Activated T-helper 2 cell treated with anti-CD3 and anti-CD28 coated beads, Interferon-gamma antibody, Interleukin-2, Interleukin-4, amounts not matched to agents 10 μg/mL and 5 μg/mL and 100 μg/mL, durations not matched to agents 14 hours and 24 hours and 36 hours (primary cell): ENCODE measurements around the gene NBEAL1. TPM values are rescaled to one million over a fixed set of nuclear protein-coding genes. Genes with fewer than 3 reads are reported as not detected.
"Not testable (repeated sequence)": the region's sequence is repeated elsewhere in the genome, so short reads cannot be mapped to it uniquely, and the experiment has no call there.

Experiments used
- DNase-seq: peaks from one replicate; pipeline ENCODE4 v3.0.0; 2021; ENCODE audit warnings: low spot score
- H3K27ac Mint-ChIP-seq: one replicate; pipeline ENCODE4 v1.8.0; 2021; ENCODE audit warnings: mixed read lengths
- H3K27me3 Mint-ChIP-seq: one replicate; pipeline ENCODE4 v1.8.0; 2021; ENCODE audit warnings: low read depth, mixed read lengths
- H3K36me3 Mint-ChIP-seq: one replicate; pipeline ENCODE4 v1.8.0; 2021; ENCODE audit warnings: low read depth, mixed read lengths
- H3K4me1 Mint-ChIP-seq: one replicate; pipeline ENCODE4 v1.8.0; 2021; ENCODE audit warnings: low read depth, mixed read lengths
- H3K4me3 Mint-ChIP-seq: one replicate; pipeline ENCODE4 v1.8.0; 2021; ENCODE audit warnings: low read depth, mild to moderate bottlenecking, moderate library complexity, mixed read lengths
- H3K9me3 Mint-ChIP-seq: one replicate; pipeline ENCODE4 v1.8.0; 2021; ENCODE audit warnings: mixed read lengths
- intact Hi-C: fragments of 100-400 bp; cut with micrococcal nuclease; formaldehyde crosslinking; loops from one replicate; pipeline ENCODE4 v1.15.1; 2023
- total RNA-seq: library from RNA; stranded (reverse); gene quantifications from 2 replicates; pipeline ENCODE4 v1.2.3, GENCODE V29; 2022

NBEAL1 gene
- total RNA-seq, 1 donor from 2014 or later = 10.6 TPM

GRCh38 chr2:203201426-203201825, 186.8 kb downstream of the NBEAL1 start:
- Mint-ChIP-seq H3K9me3 (no peaks in the 10 kb centered on the region), H3K27me3 (no peaks in the 10 kb centered on the region)
- intact Hi-C loops = no loop called here

DNA sequence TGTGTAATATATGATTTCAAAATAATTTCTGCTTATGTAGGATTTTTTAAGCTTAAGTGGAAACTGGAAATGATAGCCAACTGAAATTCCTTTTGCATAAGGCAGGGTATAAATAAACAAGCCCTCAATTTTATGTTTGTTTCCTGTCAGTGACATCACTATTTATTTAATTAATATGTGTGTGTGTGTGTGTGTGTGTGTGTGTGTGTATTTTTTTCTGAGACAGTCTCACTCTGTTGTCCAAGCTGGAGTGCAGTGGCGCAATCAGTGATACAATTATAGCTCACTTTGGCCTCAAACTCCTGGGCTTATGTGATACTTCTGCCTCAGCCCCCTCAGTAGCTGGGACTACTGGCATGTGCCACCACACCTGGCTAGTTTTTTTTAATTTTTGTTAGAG, 194.9 kb downstream of the NBEAL1 start:
- Mint-ChIP-seq H3K4me3 (no peak overlapping the region), H3K27ac (no peak overlapping the region), H3K4me1 (no peaks in the 10 kb centered on the region), H3K9me3 (no peaks in the 10 kb centered on the region), H3K36me3 (no peaks in the 10 kb centered on the region), H3K27me3 (no peaks in the 10 kb centered on the region)
- intact Hi-C loops = no loop called here
- no peak for DNase-seq

More at GRCh38 chr2:203201426-203201825, 186.8 kb downstream of the NBEAL1 start:
- H3K4me1 Mint-ChIP-seq = no peaks in the 10 kb centered on the region
- DNase-seq = no peak
- H3K4me3 Mint-ChIP-seq = no peak overlapping the region
- no peaks in the 10 kb centered on the region for H3K36me3 Mint-ChIP-seq
- no peak overlapping the region for H3K27ac Mint-ChIP-seq

DNA sequence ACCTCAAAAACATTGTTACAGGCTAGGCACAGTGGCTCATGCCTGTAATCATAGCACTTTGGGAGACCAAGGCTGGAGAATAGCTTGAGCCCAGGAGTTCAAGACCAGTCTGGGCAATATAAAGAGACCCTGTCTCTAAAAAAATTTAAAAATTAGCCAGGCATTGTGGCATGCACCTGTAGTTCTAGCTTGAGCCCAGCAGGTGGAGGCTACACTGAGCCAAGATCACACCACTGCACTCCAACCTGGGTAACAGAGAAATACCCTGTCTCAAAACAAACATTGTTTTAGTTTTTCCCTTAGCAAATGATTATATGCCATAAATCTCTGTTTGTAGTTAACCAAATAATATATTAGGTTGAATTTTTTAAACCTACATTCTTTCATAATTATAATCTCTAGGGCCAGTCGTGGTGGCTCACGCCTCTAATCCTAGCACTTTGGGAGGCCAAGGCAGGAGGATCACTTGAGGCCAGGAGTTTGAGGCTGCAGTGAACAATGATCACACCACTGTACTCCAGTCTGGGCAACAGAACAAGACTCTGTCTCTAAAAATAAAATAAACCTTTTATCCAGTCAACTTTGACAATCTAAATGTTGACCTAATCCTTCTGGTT, 210.9 kb downstream of the NBEAL1 start:
- intact Hi-C loops = loop anchor here (2.0 kb wide), 1 partner anchor 229 kb away; no protein-coding TSS in a partner anchor
- Mint-ChIP-seq H3K36me3 (no peaks in the 10 kb centered on the region), H3K9me3 (no peaks in the 10 kb centered on the region), H3K27me3 (no peaks in the 10 kb centered on the region), H3K4me3 (no peak overlapping the region), H3K4me1 (no peaks in the 10 kb centered on the region), H3K27ac (no peak overlapping the region)
- DNase-seq = no peak

- H3K9me3 Mint-ChIP-seq, H3K4me1 Mint-ChIP-seq, H3K27ac Mint-ChIP-seq, H3K36me3 Mint-ChIP-seq, H3K4me3 Mint-ChIP-seq, intact Hi-C loops, DNase-seq, H3K27me3 Mint-ChIP-seq: not testable (repeated sequence)
Observed at GRCh38 chr2:203229674-203230073, 215.0 kb downstream of the NBEAL1 start.

GRCh38 chr2:203237346-203238238, 222.9 kb downstream of the NBEAL1 start:
- peaks cover 11% of the 10 kb centered on the region for H3K4me1 Mint-ChIP-seq

DNA sequence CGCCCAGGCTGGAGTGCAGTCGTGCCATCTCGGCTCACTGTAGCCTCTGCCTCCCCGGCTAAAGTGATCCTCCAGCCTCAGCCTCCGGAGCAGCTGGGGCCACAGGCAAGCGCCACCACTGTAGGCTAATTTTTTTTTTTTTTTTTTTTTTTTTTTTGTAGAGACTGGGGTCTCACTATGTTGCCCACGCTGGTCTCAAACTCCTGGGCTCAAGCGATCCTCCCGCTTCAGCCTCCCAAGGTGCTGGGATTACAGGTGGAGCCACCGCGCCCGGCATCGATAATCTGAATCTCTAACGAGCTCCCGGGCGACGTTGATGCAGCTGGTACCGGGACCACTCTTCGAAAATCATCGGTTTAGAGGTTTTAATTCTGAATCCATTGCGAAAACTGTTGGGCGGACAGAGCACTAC, 223.6 kb downstream of the NBEAL1 start:
- Mint-ChIP-seq H3K27ac (peak overlapping the region; percentile 100), H3K9me3 (no peaks in the 10 kb centered on the region), H3K4me3 (peak overlapping the region; percentile 91), H3K36me3 (peaks cover 25% of the 10 kb centered on the region), H3K4me1 (peaks cover 17% of the 10 kb centered on the region), H3K27me3 (no peaks in the 10 kb centered on the region)
- no peak for DNase-seq
- intact Hi-C loops = loop anchor here (1.0 to 5.0 kb wide), 4 partner anchors 89 to 579 kb away; partner anchors contain the start of genes NBEAL1 and WDR12

More at GRCh38 chr2:203237346-203238238, 222.9 kb downstream of the NBEAL1 start:
- H3K9me3 Mint-ChIP-seq = no peaks in the 10 kb centered on the region
- intact Hi-C loops = loop anchor here (1.0 to 5.0 kb wide), 4 partner anchors 89 to 580 kb away; partner anchors contain the start of genes NBEAL1 and WDR12
- peak overlapping the region; percentile 60 for H3K27ac Mint-ChIP-seq
- H3K36me3 Mint-ChIP-seq = peaks cover 19% of the 10 kb centered on the region
- H3K4me3 Mint-ChIP-seq = peak overlapping the region; percentile 91
- H3K27me3 Mint-ChIP-seq = no peaks in the 10 kb centered on the region
- DNase-seq = no peak

DNA sequence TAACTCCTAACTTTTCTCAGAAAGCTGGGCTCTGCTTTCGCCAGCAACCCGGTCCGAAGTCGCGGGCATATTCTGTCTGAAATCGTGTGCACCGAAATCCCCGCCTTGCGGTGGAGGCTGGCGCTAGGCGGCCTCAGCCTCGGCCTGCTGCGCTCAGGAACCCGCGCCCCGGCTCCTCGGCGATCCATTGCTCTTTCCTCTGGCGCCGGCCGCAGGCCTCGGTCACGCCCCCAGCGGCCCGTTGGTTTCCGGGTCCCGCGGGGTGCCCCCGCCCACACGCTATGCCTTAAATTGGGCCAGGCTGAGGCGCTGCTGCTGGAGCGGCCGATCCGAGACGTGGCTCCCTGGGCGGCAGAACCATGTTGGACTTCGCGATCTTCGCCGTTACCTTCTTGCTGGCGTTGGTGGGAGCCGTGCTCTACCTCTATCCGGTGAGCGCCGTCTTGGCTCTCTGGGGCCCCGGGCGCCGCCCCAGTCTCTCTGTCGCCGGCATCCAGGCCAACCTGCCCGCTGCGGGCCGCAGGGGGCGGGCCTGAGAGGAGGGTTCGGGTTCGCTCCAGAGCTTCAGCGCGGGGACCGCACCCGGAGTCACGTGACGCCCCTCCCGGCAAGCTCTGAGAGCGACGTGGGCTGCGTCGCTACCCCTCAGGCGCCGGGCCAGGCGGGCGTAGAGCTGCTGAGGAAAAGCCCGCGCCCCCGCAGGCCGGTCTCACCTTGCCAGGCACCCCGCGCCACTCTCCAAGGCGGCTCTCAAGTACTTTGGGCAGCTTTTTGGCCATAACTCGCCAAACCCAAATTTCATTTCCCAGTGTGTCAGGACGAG, 224.2 kb downstream of the NBEAL1 start, which contains the start of gene CYP20A1:
CYP20A1 (plus strand) TSS at position 315 of the 823 bp plus-strand sequence; CDS start at position 360, 45 bp downstream.
- Mint-ChIP-seq H3K9me3 (no peaks in the 10 kb centered on the region), H3K4me1 (peaks cover 18% of the 10 kb centered on the region), H3K36me3 (peaks cover 28% of the 10 kb centered on the region), H3K27ac (peak within 1 kb of the TSS; percentile 100), H3K27me3 (no peaks in the 10 kb centered on the region), H3K4me3 (peak within 1 kb of the TSS; percentile 91)
- peak; percentile 96 for DNase-seq
- intact Hi-C loops = loop anchor here (1.0 to 5.0 kb wide), 5 partner anchors 88 to 605 kb away; partner anchors contain the start of genes FAM117B, NBEAL1 and WDR12

DNA sequence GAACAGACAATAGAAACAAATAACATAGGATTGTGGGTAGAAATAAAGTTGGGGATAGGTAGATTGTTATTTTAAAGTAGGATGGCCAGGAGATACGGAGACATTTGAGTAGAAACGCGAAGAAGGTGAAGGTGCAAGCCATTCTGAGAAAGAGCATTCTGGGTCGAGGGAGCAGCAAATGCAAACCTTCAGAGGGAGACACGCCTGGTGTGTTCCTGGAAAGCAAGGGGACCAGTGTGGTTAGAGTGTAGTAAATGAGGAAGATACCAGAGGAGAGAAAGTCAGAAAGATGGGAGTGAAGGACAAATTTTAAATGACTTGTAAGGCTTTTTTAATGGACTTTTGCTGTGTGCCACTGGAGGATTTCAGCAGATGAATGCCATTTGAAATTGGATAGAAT, 225.8 kb downstream of the NBEAL1 start:
- DNase-seq = no peak
- H3K27me3 Mint-ChIP-seq = no peaks in the 10 kb centered on the region
- H3K27ac Mint-ChIP-seq = peak overlapping the region; percentile 54
- H3K4me1 Mint-ChIP-seq = peaks cover 20% of the 10 kb centered on the region
- H3K9me3 Mint-ChIP-seq = no peaks in the 10 kb centered on the region
- H3K36me3 Mint-ChIP-seq = peaks cover 37% of the 10 kb centered on the region
- intact Hi-C loops = no loop called here
- peak overlapping the region; percentile 91 for H3K4me3 Mint-ChIP-seq

- H3K36me3 Mint-ChIP-seq = peaks cover 49% of the 10 kb centered on the region
- H3K4me3 Mint-ChIP-seq = no peak overlapping the region
- no peaks in the 10 kb centered on the region for H3K27me3 Mint-ChIP-seq
- DNase-seq = no peak
- H3K27ac Mint-ChIP-seq = no peak overlapping the region
- no peaks in the 10 kb centered on the region for H3K9me3 Mint-ChIP-seq
- intact Hi-C loops = no loop called here
- H3K4me1 Mint-ChIP-seq = peaks cover 22% of the 10 kb centered on the region
Observed at GRCh38 chr2:203242518-203242917, 227.8 kb downstream of the NBEAL1 start.

GRCh38 chr2:203246646-203247045, 232.0 kb downstream of the NBEAL1 start:
- Mint-ChIP-seq H3K27ac (no peak overlapping the region), H3K9me3 (no peaks in the 10 kb centered on the region), H3K27me3 (no peaks in the 10 kb centered on the region), H3K4me1 (peaks cover 11% of the 10 kb centered on the region), H3K4me3 (no peak overlapping the region), H3K36me3 (peaks cover 44% of the 10 kb centered on the region)
- intact Hi-C loops = no loop called here
- no peak for DNase-seq

GRCh38 chr2:203252818-203253217, 238.1 kb downstream of the NBEAL1 start:
- Mint-ChIP-seq H3K9me3 (no peaks in the 10 kb centered on the region), H3K4me3 (no peak overlapping the region), H3K4me1 (peaks cover 2% of the 10 kb centered on the region), H3K27ac (no peak overlapping the region), H3K36me3 (peaks cover 49% of the 10 kb centered on the region), H3K27me3 (no peaks in the 10 kb centered on the region)
- intact Hi-C loops = no loop called here
- no peak for DNase-seq

DNA sequence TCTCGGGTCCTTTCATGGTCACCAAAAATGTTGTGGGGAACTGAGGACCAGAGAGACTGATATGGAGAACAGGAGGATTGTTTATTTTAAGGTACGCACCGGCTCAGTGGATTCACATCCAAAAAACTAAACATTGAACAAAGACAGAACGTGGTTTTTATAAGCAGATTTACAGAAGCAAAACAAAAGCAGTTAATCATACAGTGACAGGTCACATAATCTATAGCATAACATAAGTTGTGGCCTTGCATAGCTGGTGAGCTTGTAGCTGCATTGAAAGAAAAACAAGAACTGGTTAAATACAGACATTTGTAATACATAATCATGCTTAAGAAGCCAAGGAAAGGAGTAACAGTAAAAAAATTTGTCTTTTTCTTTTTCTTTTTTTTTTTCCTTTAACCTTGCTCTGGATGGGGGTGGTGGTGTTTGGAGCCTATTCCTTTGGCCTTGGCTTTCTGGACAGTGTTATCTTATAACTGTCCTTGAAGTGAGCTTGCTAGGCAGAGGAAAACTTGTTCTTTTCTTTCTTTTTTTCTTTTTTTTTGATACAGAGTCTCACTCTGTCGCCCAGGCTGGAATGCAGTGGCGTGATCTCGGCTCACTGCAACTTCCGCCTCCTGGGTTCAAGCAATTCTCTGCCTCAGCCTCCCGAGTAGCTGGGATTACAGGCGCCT, 238.9 kb downstream of the NBEAL1 start:
- H3K9me3 Mint-ChIP-seq, DNase-seq, H3K27ac Mint-ChIP-seq, H3K4me3 Mint-ChIP-seq, intact Hi-C loops, H3K27me3 Mint-ChIP-seq, H3K4me1 Mint-ChIP-seq: not testable (repeated sequence)
- H3K36me3 Mint-ChIP-seq = peaks cover 52% of the 10 kb centered on the region
